Hepatic stellate cell (primary cell): ENCODE results near the gene FAM72A.
"Not testable (repeated sequence)": the region's sequence is repeated elsewhere in the genome, so short reads cannot be mapped to it uniquely, and the experiment has no call there.

ENCODE experiments used
- DNase-seq: peaks from one replicate; pipeline ENCODE4 v3.0.0; 2011; ENCODE audit warnings: low spot score

The FAM72A gene

DNA sequence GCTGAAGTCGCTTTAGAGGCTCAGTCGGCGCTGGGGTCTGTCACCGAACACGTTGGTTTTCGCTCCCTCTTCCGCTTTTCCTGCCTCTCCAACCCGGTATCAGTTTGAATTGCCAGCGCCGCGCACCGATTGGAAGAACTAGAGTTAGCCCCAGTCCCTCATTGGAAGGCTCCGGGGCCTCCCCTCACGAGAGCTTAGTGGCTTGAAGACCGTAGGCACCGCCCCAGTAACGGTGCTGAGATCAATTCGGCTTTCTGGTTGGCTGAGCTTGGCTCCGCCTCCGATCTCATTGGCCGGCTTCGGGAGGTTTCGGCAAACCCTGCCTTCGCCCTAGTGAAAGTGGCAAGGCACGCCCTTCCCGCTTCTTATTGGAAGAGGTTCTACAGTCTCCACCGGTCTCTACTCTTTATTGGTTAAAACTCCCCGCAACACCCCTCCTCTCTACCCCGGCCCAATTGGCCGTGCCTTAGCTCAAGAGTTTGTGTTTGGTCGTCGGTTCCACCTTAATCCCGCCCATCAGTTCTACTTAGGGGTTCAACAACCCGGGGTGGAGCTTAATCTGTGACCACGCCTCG, at the start of gene FAM72A:
Gene FAM72A, minus strand, starts transcription at position 51 of the 575 bp plus-strand sequence. CDS start 814 bp downstream, outside the sequence.
- DNase-seq: not testable (repeated sequence)

DNA sequence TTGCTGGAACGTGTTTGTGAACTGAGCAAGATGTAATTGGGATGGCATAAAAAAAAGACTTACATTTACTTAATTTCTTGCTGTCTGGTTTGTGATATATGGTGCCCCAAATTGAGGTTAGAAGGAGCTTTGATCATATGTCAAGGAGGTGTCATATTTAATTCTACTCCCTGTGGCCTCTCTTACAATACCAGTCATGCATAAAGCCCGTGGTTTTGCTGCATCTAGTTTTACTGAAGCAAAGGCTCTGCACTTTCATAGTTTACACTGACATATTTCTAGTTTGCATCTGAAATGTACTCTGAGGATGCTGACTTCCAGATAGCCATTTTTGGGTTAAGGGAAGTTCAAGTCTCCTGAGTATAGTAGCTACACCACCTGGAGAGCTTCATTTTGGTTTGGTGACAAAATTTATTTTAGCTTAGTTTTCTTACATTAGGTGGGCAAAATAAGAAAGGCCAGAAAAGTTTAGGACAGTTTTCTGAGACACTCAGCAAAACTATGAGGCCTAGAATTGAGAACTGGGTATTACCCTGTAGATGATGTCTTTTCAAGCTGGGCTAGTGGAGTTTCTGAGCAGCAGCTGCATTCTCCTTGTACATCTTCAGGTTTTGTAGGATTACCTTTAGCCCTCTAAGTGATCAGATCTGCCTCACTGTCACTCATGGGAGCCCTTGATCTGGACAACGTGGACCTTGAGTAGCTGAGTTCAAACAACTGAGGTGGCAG, 48.5 kb upstream of the FAM72A start:
- not testable (repeated sequence) for DNase-seq

DNA sequence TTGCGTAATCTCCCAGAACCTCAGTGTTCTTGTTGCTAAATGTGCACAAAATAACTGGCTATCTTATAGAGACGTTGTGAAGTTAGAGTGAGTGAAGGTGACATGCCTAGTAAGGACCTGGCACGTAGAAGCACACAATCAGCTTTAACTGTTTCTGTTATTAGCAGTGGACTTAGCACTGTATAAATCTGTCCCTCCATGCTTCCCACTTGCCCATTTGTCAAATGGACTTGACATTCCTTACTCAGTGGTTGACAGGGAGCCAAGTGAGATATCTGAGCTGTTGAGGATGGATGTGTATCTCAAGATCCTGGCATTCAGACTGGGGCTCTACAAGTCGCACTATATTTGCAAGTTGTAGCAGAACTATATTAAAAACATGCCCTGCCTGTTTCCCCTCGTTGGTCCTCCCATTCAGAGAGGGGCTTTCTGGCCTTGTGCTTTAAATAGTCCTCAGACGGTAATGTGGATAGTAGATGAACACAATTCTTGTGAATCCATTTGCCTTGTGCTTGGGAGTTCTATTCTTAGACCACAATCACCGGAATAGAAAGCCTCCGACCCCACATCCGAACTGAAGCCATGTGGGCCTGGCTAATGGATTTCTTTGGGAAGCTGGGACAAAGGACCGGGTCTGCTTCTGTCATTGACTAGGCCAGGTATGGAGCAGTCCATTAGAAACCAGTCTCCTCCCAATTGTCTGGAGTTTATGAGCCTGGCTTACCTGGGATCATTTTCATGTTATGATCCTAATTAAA, 43.7 kb upstream of the FAM72A start:
- not testable (repeated sequence) for DNase-seq

DNA sequence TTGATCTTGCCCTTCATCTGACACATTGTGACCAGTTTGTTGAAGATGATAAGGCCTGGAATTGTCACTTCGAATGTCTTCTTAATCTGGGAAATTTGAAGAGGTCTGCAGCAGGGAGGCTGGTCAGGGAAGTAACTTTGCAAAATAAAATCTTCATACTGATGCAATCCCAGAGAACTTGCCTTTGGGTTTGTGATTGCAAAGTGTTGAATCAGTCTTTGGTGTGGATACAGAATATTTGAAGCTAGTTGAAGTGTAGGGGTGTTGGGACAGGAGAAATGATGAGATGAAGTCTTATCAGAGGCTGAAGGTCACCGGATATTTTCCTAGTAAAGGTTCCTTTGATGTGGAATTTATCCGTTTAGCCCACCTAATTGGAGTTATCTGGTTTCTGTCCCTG, 42.8 kb upstream of the FAM72A start:
- DNase-seq: not testable (repeated sequence)

- DNase-seq: not testable (repeated sequence)
Observed at GRCh38 chr1:206243335-206243734, 40.7 kb upstream of the FAM72A start.

DNA sequence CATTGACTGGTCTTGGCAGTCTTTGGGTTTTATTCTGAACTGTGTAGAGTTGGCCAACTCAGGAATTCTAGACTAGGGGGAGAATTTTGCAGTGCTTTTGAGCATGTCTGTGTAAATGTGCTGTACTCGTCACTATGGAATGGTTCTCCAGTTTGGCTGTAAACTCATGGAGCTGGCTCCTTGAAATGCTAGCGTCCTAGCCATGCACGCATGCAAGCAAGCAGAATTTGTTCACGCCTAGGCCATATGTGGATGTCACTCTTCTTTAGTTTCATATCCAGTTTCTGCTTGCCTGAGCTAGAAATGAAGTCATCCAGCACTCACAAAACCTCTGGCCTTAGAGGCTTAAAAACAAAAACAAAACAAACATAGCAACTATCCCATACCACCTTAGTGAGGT, 37.6 kb upstream of the FAM72A start:
- not testable (repeated sequence) for DNase-seq

- DNase-seq: not testable (repeated sequence)
Observed at GRCh38 chr1:206235190-206235589, 32.6 kb upstream of the FAM72A start.

DNA sequence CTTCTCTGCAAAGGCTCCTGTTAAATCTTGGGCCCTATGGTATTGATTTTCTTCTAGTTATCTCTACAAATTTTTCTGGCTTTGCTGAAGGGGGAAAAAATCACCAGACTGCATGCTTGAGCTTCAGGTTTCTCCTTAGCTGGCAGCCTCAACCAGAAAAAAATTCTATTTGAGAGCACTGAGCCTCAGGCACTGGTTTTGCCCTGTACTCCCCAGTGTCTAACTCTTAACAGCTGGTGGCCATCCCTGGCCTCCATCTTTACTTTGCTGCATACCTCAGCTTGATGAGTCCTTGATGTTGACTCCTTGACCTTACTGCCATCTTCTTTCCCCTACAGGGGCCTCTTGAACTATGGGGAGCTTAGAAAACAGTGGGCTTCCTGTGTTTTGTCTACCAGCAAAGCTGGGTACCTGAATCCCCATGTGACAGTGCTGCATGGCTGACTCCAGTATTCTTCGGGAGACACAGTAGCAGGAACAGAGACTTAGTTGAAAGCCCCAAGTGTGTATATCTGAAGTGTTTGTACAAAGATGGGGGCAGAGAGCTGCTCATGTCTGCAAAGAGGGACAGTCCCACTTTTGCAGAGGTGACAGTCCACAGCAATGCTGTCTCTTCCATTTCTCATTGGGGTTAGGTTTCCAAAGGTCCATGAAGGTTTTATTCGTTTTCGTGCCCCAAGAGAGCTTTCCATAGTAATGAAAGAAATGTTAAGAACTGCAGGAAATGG, 31.7 kb upstream of the FAM72A start:
- DNase-seq: not testable (repeated sequence)

- DNase-seq: not testable (repeated sequence)
Observed at GRCh38 chr1:206232970-206233645, 30.5 kb upstream of the FAM72A start.

DNA sequence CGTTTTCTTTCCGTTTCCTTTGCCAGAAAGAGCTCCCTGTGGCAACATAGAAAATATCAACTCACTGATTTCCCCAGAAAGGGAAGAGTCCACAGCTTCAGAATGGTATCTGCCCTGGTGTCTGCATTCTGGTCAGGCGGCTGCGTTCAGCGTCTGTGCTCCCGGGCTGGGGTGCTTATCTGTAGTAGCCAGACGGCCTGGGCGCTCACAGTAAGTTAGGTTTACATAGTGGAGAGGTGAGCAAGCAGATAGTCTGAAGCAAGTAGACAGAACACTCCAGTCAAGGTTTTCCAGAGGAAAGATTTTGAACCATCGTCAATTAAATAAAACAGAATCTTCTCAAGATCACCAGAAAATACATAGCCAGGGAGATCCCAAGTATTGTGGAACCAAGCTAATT, 29.4 kb upstream of the FAM72A start:
- not testable (repeated sequence) for DNase-seq

DNA sequence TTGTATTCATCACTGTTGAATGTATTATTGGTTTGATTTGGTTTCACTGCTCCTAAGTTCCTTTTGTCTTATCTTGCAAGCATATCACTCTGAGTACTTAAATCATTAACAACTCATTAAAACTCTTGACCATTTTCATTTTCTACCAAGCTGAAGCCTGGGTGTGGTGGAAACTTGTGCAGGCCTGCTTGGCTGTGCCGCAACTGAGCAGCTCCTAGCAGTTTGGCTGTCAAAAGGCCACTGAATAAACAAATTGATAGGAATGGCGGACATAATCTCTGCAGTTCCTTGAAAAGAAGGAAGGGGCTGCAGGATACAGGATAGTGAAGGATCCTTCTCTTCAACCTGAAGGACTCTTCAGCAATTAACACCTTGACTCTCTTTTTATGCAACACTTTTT, 26.6 kb upstream of the FAM72A start:
- DNase-seq: not testable (repeated sequence)

DNA sequence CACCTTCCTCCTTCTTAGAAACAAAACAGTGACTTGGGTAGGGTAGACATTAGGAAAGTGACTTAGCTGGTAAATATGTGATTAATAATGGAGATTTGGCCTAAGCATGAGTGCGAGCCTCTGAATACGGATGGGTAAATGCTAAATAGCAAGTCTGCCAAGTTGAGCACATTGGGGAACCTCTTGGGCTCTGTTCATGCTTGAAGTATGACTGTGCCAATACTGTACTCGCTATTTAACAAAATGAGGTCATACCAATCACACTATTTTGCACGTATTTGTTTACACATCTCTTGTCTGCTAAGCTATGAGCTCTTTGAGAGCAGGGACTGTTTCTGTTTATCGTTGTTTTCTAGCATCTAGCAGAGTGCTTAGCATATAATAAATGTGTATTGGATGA, 24.2 kb upstream of the FAM72A start:
- not testable (repeated sequence) for DNase-seq

DNA sequence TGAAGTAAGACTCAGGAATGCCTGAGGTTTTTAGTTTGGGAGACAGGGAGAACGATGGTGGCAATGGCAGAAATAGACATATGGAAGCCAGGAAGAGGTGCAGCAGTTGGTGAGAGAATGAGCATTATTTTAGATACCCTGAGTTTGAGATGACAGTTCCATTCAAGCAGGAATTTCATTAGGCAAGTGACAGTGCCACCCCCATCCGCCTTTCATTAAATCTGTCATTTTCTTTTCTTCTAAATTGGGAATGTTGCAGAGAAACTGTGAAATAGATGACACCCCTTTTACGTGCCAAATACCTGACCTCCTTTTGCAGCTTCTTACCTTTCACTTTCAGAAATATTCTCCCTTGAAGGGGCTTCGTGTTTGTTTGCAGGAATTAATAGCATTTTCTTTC, 22.7 kb upstream of the FAM72A start:
- DNase-seq: not testable (repeated sequence)

DNA sequence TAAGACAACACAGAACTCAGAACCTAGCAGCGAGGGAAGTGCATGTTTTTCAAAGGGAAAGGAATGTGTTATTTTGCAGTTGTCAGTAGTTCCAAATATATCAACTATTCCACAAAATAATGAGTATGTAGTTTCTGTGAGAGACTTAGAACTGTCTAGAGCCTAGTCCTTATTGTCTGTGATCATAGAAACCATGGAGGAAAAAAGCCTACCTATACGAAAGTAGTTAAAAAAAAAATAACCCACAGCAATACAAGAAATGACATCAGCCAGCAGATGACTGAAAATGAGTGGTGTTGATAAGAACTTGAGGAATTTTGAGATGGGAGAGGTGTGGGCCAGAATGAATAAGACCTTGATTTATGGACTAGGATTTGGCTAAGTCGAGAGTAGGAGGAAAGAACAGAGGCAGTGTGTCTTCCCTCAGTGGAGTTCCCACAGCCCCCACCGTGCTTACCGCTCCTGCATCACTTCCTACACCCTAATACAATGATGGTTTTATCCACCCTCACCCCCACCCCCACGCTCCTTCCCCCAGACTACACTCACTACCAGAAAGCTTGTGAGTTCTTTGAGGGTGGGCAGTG, 21.6 kb upstream of the FAM72A start:
- not testable (repeated sequence) for DNase-seq

DNA sequence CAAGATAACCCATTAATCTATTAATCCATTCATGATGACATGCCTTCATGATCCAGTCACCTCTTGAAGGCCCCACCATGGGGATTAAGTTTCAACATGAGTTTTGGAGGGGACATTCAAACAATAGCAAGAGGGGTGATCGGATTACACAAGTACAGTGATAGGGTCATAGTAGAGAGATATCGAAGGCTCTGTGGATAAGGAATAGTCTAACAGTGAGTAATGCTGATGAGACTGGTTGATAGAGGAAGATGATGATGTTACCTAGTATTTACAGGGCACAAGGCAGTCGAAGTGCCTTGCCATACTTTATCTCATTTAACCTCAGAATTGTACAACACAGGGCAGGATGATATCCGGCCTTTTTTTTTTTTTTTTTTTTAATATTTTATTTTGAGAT, 18.9 kb upstream of the FAM72A start:
- not testable (repeated sequence) for DNase-seq

- not testable (repeated sequence) for DNase-seq
Observed at GRCh38 chr1:206220332-206221000, 17.8 kb upstream of the FAM72A start.

- DNase-seq: not testable (repeated sequence)
Observed at GRCh38 chr1:206219514-206220331, 17.1 kb upstream of the FAM72A start.

DNA sequence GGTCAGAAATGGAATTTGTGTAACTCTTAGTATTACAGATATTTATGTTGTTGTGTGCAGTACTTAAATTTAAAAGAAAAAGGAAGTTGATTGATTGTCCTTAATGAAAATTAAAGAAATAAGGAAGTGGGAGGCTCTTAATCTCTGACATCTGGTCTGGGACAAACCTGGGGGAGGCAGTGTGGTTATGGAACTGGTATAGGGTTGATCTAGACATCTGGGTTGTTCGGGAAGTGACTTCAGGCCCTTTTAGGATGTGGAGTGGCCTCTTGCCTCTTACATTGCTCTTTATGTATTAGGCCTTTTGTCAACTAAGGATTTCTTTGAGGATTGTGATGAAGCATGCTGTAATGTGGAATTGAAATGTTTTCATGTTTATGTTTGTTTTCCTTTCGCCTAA, 16.1 kb upstream of the FAM72A start:
- DNase-seq: not testable (repeated sequence)

DNA sequence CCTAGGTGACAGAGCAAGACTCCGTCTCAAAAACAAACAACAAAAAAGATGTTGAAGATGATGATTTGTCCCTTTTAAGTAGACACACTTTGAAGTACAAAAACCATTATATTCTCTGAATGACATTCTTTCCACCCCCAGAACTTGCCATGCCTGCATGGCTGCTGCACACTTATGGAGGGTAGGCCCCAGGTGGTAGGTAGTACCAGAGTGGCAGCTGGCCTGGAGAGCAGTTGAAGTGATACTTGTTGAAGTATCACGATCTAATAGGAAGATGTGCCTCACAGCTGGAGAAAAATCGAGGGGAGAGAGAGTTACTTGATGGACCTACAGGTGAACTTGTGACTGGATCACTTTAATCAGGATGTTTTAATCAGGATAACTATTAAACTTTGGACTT, 15.6 kb upstream of the FAM72A start:
- not testable (repeated sequence) for DNase-seq
